H1 (cell line): Measurements from ENCODE around the gene EMP2. TPM values are rescaled to one million over a fixed set of nuclear protein-coding genes. Genes with fewer than 3 reads are reported as not detected.

ENCODE experiments used
- CTCF ChIA-PET: fragments of 300-600 bp; sonication (Branson Sonifier 250); formaldehyde crosslinking; loops from one replicate; lab custom pipeline; 2021; ENCODE audit not compliant: partially characterized antibody; lab: Charles Lee
- POLR2A ChIA-PET: fragments of 300-600 bp; sonication (Branson Sonifier 250); formaldehyde crosslinking; loops from one replicate; lab custom pipeline; 2021; ENCODE audit warnings: inconsistent platforms; ENCODE audit not compliant: partially characterized antibody; lab: Charles Lee
- DNase-seq, 2 experiments: peaks; one replicate each; pipeline versions ENCODE4 v3.0.0 to v3.0.0-alpha.2; 2010 to 2022; ENCODE audit warnings: low spot score in 2 of 2, low read depth in 1 of 2, mixed read lengths in 1 of 2
- FAIRE-seq: peaks from 2 replicates; lab custom pipeline; 2011; peaks lifted over from hg19 to GRCh38; lab: Jason Lieb, UNC
- H2AFZ ChIP-seq: 2 replicates; pipeline ENCODE4 v1.8.1; 2012; ENCODE audit warnings: low read length, inconsistent platforms
- H2AK5ac ChIP-seq: 2 replicates; pipeline ENCODE4 v1.6.1; 2013; ENCODE audit warnings: low read depth, low read length
- H2BK120ac ChIP-seq: replicated peaks from 2 replicates; pipeline ENCODE3; 2013; ENCODE audit warnings: low read depth, low read length, inconsistent platforms
- H2BK12ac ChIP-seq: 2 replicates; pipeline ENCODE4 v1.6.1; 2013; ENCODE audit warnings: low read depth, low read length
- H2BK15ac ChIP-seq: 2 replicates; pipeline ENCODE4 v1.6.1; 2013; ENCODE audit warnings: low read length
- H2BK20ac ChIP-seq: 2 replicates; pipeline ENCODE4 v1.6.1; 2013; ENCODE audit warnings: low read length
- H2BK5ac ChIP-seq: 2 replicates; pipeline ENCODE4 v1.6.1; 2013; ENCODE audit warnings: low read depth, low read length
- H3K14ac ChIP-seq: 2 replicates; pipeline ENCODE4 v1.6.1; 2013; ENCODE audit warnings: inconsistent platforms; ENCODE audit not compliant: insufficient read length
- H3K18ac ChIP-seq: 2 replicates; pipeline ENCODE4 v1.6.1; 2013; ENCODE audit warnings: low read length; ENCODE audit errors: extremely low read depth
- H3K23ac ChIP-seq: 2 replicates; pipeline ENCODE4 v1.6.1; 2013; ENCODE audit warnings: inconsistent platforms; ENCODE audit not compliant: insufficient read length
- H3K23me2 ChIP-seq: 2 replicates; pipeline ENCODE4 v1.6.1; 2013; ENCODE audit warnings: low read depth, low read length
- H3K27ac ChIP-seq: 2 replicates; pipeline ENCODE4 v1.6.1; 2011; ENCODE audit warnings: low read depth, low read length, inconsistent platforms
- H3K27me3 ChIP-seq, 4 experiments: replicated peaks in 1 of 4; 1 replicate in 1 of 4; 2 replicates in 3 of 4; pipeline versions ENCODE4 v1.6.1 to v1.8.1; 2011 to 2013; ENCODE audit warnings: low read length in 3 of 4, mild to moderate bottlenecking in 3 of 4, inconsistent platforms in 2 of 4, mixed read lengths in 2 of 4, moderate library complexity in 1 of 4; ENCODE audit not compliant: control insufficient read depth in 3 of 4, insufficient read depth in 3 of 4; ENCODE audit errors: extremely low read depth in 1 of 4
- H3K36me3 ChIP-seq, 4 experiments: 2 replicates each; pipeline versions ENCODE4 v1.6.1 to v1.8.1; 2011 to 2013; ENCODE audit warnings: mild to moderate bottlenecking in 4 of 4, low read length in 3 of 4, moderate library complexity in 2 of 4, control low read depth in 1 of 4, inconsistent platforms in 1 of 4; ENCODE audit not compliant: insufficient read depth in 4 of 4, control insufficient read depth in 2 of 4
- H3K4ac ChIP-seq: replicated peaks from 2 replicates; pipeline ENCODE3; 2013; ENCODE audit warnings: low read length, low read depth, mixed read lengths, inconsistent platforms; ENCODE audit not compliant: insufficient read length
- H3K4me1 ChIP-seq, 4 experiments: replicated peaks in 1 of 4; 1 replicate in 1 of 4; 2 replicates in 3 of 4; pipeline versions ENCODE4 v1.6.1 to v1.8.1; 2011 to 2013; ENCODE audit warnings: low read length in 3 of 4, inconsistent platforms in 2 of 4, mixed read lengths in 1 of 4; ENCODE audit not compliant: insufficient read depth in 4 of 4, control insufficient read depth in 3 of 4
- H3K4me2 ChIP-seq, 2 experiments: 2 replicates each; pipeline versions ENCODE4 v1.6.1 to v1.8.1; 2011 to 2013; ENCODE audit warnings: low read depth in 2 of 2, low read length in 2 of 2, control low read depth in 1 of 2, inconsistent platforms in 1 of 2, mild to moderate bottlenecking in 1 of 2; ENCODE audit not compliant: insufficient read depth in 1 of 2
- H3K4me3 ChIP-seq, 4 experiments: fragments of 200-600, 300-600 bp in 1 of 4; sonication (generic), shearing (Covaris generic), sonication (Bioruptor Twin) in 1 of 4; 2 replicates each; pipeline versions ENCODE4 v1.5.1 to v1.8.1; 2011 to 2016; ENCODE audit warnings: low read length in 4 of 4, low read depth in 3 of 4, control low read depth in 2 of 4, inconsistent platforms in 2 of 4, mild to moderate bottlenecking in 2 of 4, mixed read lengths in 1 of 4, moderate library complexity in 1 of 4; ENCODE audit not compliant: insufficient read depth in 2 of 4; ENCODE audit errors: extremely low read depth in 1 of 4
- H3K56ac ChIP-seq: replicated peaks from 2 replicates; pipeline ENCODE3; 2013; ENCODE audit warnings: low read depth, mild to moderate bottlenecking, mixed read lengths, low read length, inconsistent platforms; ENCODE audit not compliant: insufficient read length
- H3K79me1 ChIP-seq: 2 replicates; pipeline ENCODE4 v1.6.1; 2013; ENCODE audit warnings: low read depth, low read length, control low read depth
- H3K79me2 ChIP-seq, 2 experiments: 2 replicates each; pipeline versions ENCODE4 v1.6.1 to v1.8.1; 2012 to 2013; ENCODE audit warnings: low read length in 2 of 2, mild to moderate bottlenecking in 2 of 2, inconsistent platforms in 1 of 2; ENCODE audit not compliant: insufficient read depth in 2 of 2, control insufficient read depth in 1 of 2
- H3K9ac ChIP-seq, 4 experiments: replicated peaks in 1 of 4; 1 replicate in 1 of 4; 2 replicates in 3 of 4; pipeline versions ENCODE4 v1.6.1 to v1.8.1; 2011 to 2013; ENCODE audit warnings: low read depth in 3 of 4, low read length in 3 of 4, control low read depth in 2 of 4, mild to moderate bottlenecking in 2 of 4, moderate library complexity in 2 of 4, inconsistent platforms in 1 of 4; ENCODE audit errors: extremely low read depth in 1 of 4
- H3K9me3 ChIP-seq, 2 experiments: 2 replicates each; pipeline versions ENCODE4 v1.6.1 to v1.8.1; 2012 to 2013; ENCODE audit warnings: mild to moderate bottlenecking in 2 of 2, moderate library complexity in 2 of 2, control low read depth in 1 of 2, inconsistent platforms in 1 of 2, low read depth in 1 of 2, low read length in 1 of 2, mixed read lengths in 1 of 2; ENCODE audit not compliant: insufficient read depth in 2 of 2
- H4K20me1 ChIP-seq, 2 experiments: replicated peaks in 1 of 2; 2 replicates each; pipeline versions ENCODE3 to v1.8.1; 2011 to 2013; ENCODE audit warnings: inconsistent platforms in 2 of 2, low read length in 2 of 2, mild to moderate bottlenecking in 1 of 2; ENCODE audit not compliant: insufficient read depth in 2 of 2, control insufficient read depth in 1 of 2
- H4K5ac ChIP-seq: 2 replicates; pipeline ENCODE4 v1.6.1; 2013; ENCODE audit warnings: low read length, low read depth, mixed read lengths, inconsistent platforms; ENCODE audit not compliant: insufficient read length
- H4K8ac ChIP-seq: 2 replicates; pipeline ENCODE4 v1.8.0; 2013; ENCODE audit warnings: mild to moderate bottlenecking, moderate library complexity, low read length, inconsistent platforms; ENCODE audit not compliant: insufficient read depth; ENCODE audit errors: extremely low read depth
- H4K91ac ChIP-seq: replicated peaks from 2 replicates; pipeline ENCODE3; 2013; ENCODE audit warnings: low read length, mixed read lengths, inconsistent platforms; ENCODE audit not compliant: insufficient read length
- ATF3 ChIP-seq: IDR thresholded peaks from 2 replicates; pipeline ENCODE4 v1.6.1; 2011; ENCODE audit warnings: low read depth, mild to moderate bottlenecking, low read length; ENCODE audit not compliant: insufficient read depth
- CBX5 ChIP-seq: fragments of 300-800, 300-1000 bp; sonication (generic); IDR thresholded peaks from 2 replicates; pipeline ENCODE4 v1.7.1; 2016; ENCODE audit warnings: antibody characterized with exemption, low read length, low read depth
- GABPA ChIP-seq: IDR thresholded peaks from 2 replicates; pipeline ENCODE4 v1.6.1; 2011; ENCODE audit warnings: mild to moderate bottlenecking, low read length, moderate library complexity, borderline replicate concordance; ENCODE audit not compliant: insufficient read depth
- JUN ChIP-seq: IDR thresholded peaks from 2 replicates; pipeline ENCODE4 v1.6.1; 2011; ENCODE audit warnings: low read depth, mild to moderate bottlenecking, improper control_type of control experiment, low read length
- MAX ChIP-seq: IDR thresholded peaks from 2 replicates; pipeline ENCODE4 v1.6.1; 2012; ENCODE audit warnings: inconsistent platforms
- NRF1 ChIP-seq: IDR thresholded peaks from 2 replicates; pipeline ENCODE4 v1.6.1; 2011; ENCODE audit warnings: mild to moderate bottlenecking, low read depth, low read length, improper control_type of control experiment
- PHF8 ChIP-seq: fragments of 200-600 bp; sonication (generic); conservative IDR thresholded peaks from 2 replicates; pipeline ENCODE4 v1.7.1; 2012; ENCODE audit warnings: low read depth, mild to moderate bottlenecking, inconsistent platforms, low read length, moderate library complexity
- TAF1 ChIP-seq: IDR thresholded peaks from 2 replicates; pipeline ENCODE4 v1.6.1; 2011; ENCODE audit warnings: mild to moderate bottlenecking, low read depth, low read length
- TBP ChIP-seq: IDR thresholded peaks from 2 replicates; pipeline ENCODE4 v1.6.1; 2011; ENCODE audit warnings: low read depth, low read length, improper control_type of control experiment
- TEAD4 ChIP-seq: IDR thresholded peaks from 2 replicates; pipeline ENCODE4 v1.6.1; 2012; ENCODE audit warnings: low read depth, low read length, inconsistent platforms, mixed read lengths
- WGBS, 2 experiments: shearing (Covaris generic) in 1 of 2; methylation state at CpG; one replicate each; pipeline versions ENCODE4 v1.1.6 to v1.1.7; 2013 to 2015; ENCODE audit warnings: low lambda C conversion rate in 2 of 2, mixed read lengths in 2 of 2, inconsistent platforms in 1 of 2, low coverage in 1 of 2, missing lambda C conversion rate in 1 of 2; ENCODE audit not compliant: insufficient replicate concordance in 2 of 2, insufficient coverage in 1 of 2, insufficient read length in 1 of 2; ENCODE audit errors: extremely low coverage in 1 of 2, missing lambda C conversion rate in 1 of 2; 5-methylcytosine and 5-hydroxymethylcytosine counted together
- polyA plus RNA-seq, 7 experiments: library from polyadenylated mRNA; depleted of rRNA in 3 of 7; stranded (reverse) in 5 of 7; unstranded in 2 of 7; fragments of >200 nt in 5 of 7; fragments of 200-250 nt in 2 of 7; gene quantifications; 1 replicate in 5 of 7; 2 replicates in 1 of 7; 4 replicates in 1 of 7; pipeline versions ENCODE4 v1.2.1 to v1.2.3, GENCODE V29; 2011 to 2013; ENCODE audit warnings: missing spikeins in 2 of 7, mixed read lengths in 2 of 7
- total RNA-seq: library from RNA; stranded (reverse); fragmentation: NEBNext Ultra II Directional; extraction: Animal tissue kit (Norgen Biotek cat#: 25700); gene quantifications from 2 replicates; pipeline ENCODE4 v1.2.1, GENCODE V29; 2021
- TF ChIP-seq, protein P1 (sequence below): IDR thresholded peaks from 2 replicates; pipeline ENCODE4 v1.6.1; 2011; ENCODE audit warnings: low read length, improper control_type of control experiment

The EMP2 gene
- total and polyA plus RNA-seq, 2 of the 8 experiments (the other 6 are each of a cell fraction or from before 2014, with no cell fraction given), result 22.6 to 23.3 TPM

DNA sequence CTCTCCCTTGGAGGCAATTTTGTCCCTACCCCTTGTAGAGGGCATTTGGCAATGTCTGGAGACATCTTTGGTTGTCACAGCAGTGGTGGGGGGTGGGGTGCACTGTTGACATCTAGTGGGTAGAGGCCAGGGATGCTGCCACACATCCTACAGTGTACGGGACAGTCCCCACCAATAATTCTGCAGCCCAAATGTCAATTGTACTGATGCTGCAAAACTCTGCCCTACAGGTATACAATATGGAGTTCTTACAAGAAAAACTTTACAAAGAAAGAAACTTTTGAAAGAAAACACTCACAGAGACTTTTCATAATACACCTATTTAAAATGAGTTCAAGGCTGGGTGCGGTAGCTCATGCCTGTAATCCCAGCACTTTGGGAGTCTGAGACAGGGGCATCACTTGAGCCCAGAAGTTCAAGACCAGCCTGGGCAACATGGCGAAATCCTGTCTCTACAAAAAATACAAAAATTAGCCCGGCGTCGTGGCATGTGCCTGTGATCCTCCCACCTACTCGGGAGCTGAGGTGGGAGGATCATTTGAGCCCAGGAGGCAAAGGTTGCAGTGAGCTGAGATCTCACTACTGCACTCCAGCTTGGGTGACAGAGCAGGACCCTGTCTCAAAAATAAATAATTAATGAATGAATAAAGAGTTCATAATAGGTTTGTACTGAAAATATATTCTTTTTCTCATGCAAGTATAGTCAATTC, 59.4 kb downstream of the EMP2 start:
- no peak overlapping the region for H3K56ac ChIP-seq
- H3K14ac ChIP-seq, result no peak overlapping the region
- H3K4ac ChIP-seq, result no peak overlapping the region
- H3K79me1 ChIP-seq, result no peaks in the 10 kb centered on the region
- H3K36me3 ChIP-seq, result no peaks in the 10 kb centered on the region
- no peak overlapping the region for H4K91ac ChIP-seq
- FAIRE-seq (no peak), DNase-seq (no peak)
- WGBS, 2 experiments, result 77% methylated on average over 7 of the region's 7 CpGs; no CpG with 5 or more reads in 1 of the 2 experiments
- no peak overlapping the region for H3K4me3 ChIP-seq
- no peak overlapping the region for H3K18ac ChIP-seq
- no peak overlapping the region for H4K8ac ChIP-seq
- no peak overlapping the region for H3K9ac ChIP-seq
- no peak overlapping the region for H2BK12ac ChIP-seq
- no peaks in the 10 kb centered on the region for H3K23me2 ChIP-seq
- H2BK15ac ChIP-seq, result no peak overlapping the region
- ChIA-PET CTCF (interaction anchor here (0.6 to 5.0 kb wide), 30 partner anchors 7 to 398 kb away, joined by 3 to 42 read pairs (median 4); partner anchors contain the start of gene NUBP1), POLR2A (interaction anchor here (1.3 kb wide), 1 partner anchor 135 kb away, joined by 3 read pairs; the partner anchor contains the start of gene ATF7IP2)
- no peak overlapping the region for H2BK20ac ChIP-seq
- no peak overlapping the region for H2AFZ ChIP-seq
- no peak overlapping the region for H3K4me2 ChIP-seq
- no peaks in the 10 kb centered on the region for H3K9me3 ChIP-seq
- no peak overlapping the region for H4K5ac ChIP-seq
- H2AK5ac ChIP-seq, result no peak overlapping the region
- H2BK5ac ChIP-seq, result no peak overlapping the region
- H3K79me2 ChIP-seq, result no peaks in the 10 kb centered on the region
- H3K27me3 ChIP-seq, result no peaks in the 10 kb centered on the region
- H2BK120ac ChIP-seq, result no peak overlapping the region
- H3K27ac ChIP-seq, result no peak overlapping the region
- no peaks in the 10 kb centered on the region for H4K20me1 ChIP-seq
- H3K23ac ChIP-seq, result no peak overlapping the region
- no peaks in the 10 kb centered on the region for H3K4me1 ChIP-seq
- TF ChIP-seq TAF1 (no peak), NRF1 (no peak), TEAD4 (no peak), GABPA (no peak), ATF3 (no peak), CBX5 (no peak), JUN (no peak), PHF8 (no peak), MAX (no peak), TBP (no peak)
- TF ChIP-seq, protein P1, sequence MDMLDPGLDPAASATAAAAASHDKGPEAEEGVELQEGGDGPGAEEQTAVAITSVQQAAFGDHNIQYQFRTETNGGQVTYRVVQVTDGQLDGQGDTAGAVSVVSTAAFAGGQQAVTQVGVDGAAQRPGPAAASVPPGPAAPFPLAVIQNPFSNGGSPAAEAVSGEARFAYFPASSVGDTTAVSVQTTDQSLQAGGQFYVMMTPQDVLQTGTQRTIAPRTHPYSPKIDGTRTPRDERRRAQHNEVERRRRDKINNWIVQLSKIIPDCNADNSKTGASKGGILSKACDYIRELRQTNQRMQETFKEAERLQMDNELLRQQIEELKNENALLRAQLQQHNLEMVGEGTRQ, result no peak
